Activated T-helper 17 cell treated with anti-CD3 and anti-CD28 coated beads, Interleukin-2, amount 50 U/mL, for 72 hours (primary cell): Measurements from ENCODE around the gene MAST4. TPM values are rescaled to one million over a fixed set of nuclear protein-coding genes. Genes with fewer than 3 reads are reported as not detected.

Experiments used
- ATAC-seq: fragments of 150-1000 bp; cut with Tn5 transposase; replicated peaks from 2 replicates; pipeline ENCODE4 v1.10.0; 2021; ENCODE audit warnings: mild to moderate bottlenecking, moderate library complexity
- H3K27ac Mint-ChIP-seq: one replicate; pipeline ENCODE4 v1.8.0; 2022; ENCODE audit warnings: mixed read lengths
- H3K27me3 Mint-ChIP-seq: one replicate; pipeline ENCODE4 v1.8.0; 2022; ENCODE audit warnings: mixed read lengths
- H3K36me3 Mint-ChIP-seq: one replicate; pipeline ENCODE4 v1.8.0; 2022; ENCODE audit warnings: low read depth, mild to moderate bottlenecking, mixed read lengths
- H3K4me1 Mint-ChIP-seq: one replicate; pipeline ENCODE4 v1.8.0; 2022; ENCODE audit warnings: mixed read lengths
- H3K4me3 Mint-ChIP-seq: one replicate; pipeline ENCODE4 v1.8.0; 2022; ENCODE audit warnings: mild to moderate bottlenecking, mixed read lengths
- H3K9me3 Mint-ChIP-seq: one replicate; pipeline ENCODE4 v1.8.0; 2022; ENCODE audit warnings: mixed read lengths
- total RNA-seq, 2 donors: library from RNA; stranded (reverse); gene quantifications; one replicate each; pipeline ENCODE4 v1.2.3, GENCODE V29; 2022

MAST4 gene
- total RNA-seq, 2 donors from 2014 or later = 42.1 to 103 TPM

DNA sequence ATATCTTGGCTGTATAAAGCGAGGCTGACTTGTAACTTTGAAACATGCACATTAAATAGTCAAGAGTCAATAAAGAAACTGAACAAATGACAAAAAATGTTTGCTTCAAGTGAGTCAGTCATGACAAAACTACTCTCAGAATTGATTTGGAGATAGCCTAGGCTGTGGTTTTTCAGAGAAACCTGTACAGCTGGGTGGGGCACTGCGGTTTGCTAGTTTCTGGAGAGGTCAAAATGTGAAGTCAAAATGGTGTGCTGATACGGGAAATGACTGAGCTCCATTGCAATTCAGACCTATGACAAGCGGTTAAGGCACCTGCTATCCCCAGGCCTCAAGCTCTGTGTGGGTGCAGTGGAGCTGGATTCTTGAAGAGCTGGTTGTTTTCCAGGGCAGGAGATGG, 610.7 kb downstream of the MAST4 start:
- Mint-ChIP-seq H3K9me3 (no peaks in the 10 kb centered on the region), H3K4me1 (peaks cover 58% of the 10 kb centered on the region), H3K27ac (peak overlapping the region; percentile 84), H3K27me3 (no peaks in the 10 kb centered on the region), H3K4me3 (peak overlapping the region; percentile 70), H3K36me3 (peaks cover 6% of the 10 kb centered on the region)
- ATAC-seq = peak; percentile 88

DNA sequence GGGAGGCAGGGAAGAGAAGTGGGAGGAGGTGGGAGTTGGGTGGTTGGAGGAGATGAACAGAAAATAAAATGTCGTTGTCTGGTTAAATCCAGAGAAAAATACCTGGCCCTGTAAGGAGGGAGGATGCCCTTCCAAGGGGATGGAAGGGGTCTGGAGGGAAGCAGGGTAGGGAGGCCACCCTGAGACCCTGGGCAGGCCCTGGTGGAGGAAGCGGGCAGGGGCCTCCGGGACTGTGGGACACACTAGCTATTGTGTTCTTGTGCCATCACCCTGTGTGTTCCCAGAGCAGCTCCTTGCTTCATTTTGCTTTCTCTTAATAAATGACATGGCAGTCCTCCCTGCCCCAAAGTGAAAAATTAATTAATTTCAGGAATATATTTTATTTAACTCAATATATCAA, 612.2 kb downstream of the MAST4 start:
- Mint-ChIP-seq H3K36me3 (peaks cover 6% of the 10 kb centered on the region), H3K4me3 (peak overlapping the region; percentile 70), H3K27ac (peak overlapping the region; percentile 84), H3K9me3 (no peaks in the 10 kb centered on the region), H3K4me1 (peaks cover 48% of the 10 kb centered on the region), H3K27me3 (no peaks in the 10 kb centered on the region)
- ATAC-seq = no peak

DNA sequence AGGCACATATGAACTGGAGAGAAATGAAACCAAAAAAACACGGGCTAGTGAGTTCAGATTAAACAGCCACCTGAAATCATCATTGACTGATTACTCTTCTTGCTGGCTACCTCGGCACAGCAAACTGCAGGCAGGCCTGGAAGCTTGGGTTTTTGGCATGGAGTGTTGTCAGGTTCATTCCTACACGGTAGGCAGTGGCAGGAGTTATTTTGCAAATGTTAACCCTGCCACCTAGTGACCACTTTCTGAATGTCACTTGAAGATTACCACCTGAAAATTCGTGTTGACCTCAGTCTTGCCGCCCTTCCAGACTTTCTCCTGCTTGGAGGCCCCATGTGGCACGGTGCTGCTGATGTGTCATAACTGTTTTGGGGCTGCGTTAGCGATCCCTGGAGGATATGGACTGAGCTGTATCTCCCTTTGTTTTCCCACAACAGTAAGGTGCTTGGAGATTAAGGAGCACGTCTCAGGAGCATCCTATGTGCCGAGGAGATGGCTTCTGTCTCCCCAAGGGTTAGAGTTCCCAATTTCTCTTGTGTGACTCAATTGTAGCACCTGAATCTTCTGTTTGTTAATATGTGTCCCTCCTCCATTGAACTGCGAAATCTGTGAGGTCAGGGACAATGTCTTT, 613.1 kb downstream of the MAST4 start:
- H3K27me3 Mint-ChIP-seq = no peaks in the 10 kb centered on the region
- H3K36me3 Mint-ChIP-seq = peaks cover 6% of the 10 kb centered on the region
- H3K9me3 Mint-ChIP-seq = no peaks in the 10 kb centered on the region
- H3K4me3 Mint-ChIP-seq = peak overlapping the region; percentile 50
- peak; percentile 35 for ATAC-seq
- H3K4me1 Mint-ChIP-seq = peaks cover 47% of the 10 kb centered on the region
- H3K27ac Mint-ChIP-seq = peak overlapping the region; percentile 64

DNA sequence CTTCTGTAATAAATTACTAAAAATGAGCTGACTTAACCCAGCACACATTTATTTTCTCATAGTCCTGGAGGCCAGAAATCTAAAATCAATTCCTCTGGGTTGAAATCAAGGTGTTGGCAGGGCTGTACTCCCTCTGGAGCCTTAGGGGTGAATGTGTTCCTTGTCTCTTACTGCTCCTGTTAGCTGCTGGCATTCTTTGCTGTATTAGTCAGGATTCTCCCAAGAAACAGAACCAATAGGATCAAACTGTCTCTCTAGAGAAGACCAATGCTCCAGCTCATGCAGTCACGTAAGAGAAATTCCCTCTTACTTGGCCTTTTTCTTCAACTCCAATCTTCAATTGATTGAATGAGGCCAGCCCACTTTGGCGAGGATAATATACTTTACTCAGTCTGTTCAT, 615.7 kb downstream of the MAST4 start:
- Mint-ChIP-seq H3K36me3 (peaks cover 3% of the 10 kb centered on the region), H3K27me3 (no peaks in the 10 kb centered on the region), H3K27ac (no peak overlapping the region), H3K4me1 (peaks cover 46% of the 10 kb centered on the region), H3K9me3 (no peaks in the 10 kb centered on the region), H3K4me3 (no peak overlapping the region)
- ATAC-seq = no peak

DNA sequence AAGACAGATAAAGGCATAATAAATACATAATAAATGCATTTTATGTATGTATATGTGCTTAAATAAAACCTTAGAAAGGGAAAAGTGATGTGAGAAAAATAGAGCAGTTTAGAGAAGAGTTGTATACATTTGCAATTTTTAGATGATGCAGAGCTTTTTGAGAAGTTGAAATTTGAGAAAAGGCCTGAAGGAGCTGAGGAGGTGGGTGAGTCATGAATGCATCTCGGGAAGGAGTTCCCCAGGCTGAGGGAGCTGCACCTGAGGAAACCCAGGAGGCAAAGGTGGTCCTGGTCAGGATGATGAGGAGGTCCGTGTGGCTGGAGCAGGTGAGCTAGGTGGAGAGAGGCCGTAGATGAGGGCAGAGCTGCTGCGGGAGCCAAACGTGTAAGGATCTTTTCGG, 617.8 kb downstream of the MAST4 start:
- peak overlapping the region; percentile 65 for H3K27ac Mint-ChIP-seq
- peak overlapping the region; percentile 30 for H3K4me3 Mint-ChIP-seq
- H3K36me3 Mint-ChIP-seq = no peaks in the 10 kb centered on the region
- H3K4me1 Mint-ChIP-seq = peaks cover 51% of the 10 kb centered on the region
- no peaks in the 10 kb centered on the region for H3K27me3 Mint-ChIP-seq
- no peaks in the 10 kb centered on the region for H3K9me3 Mint-ChIP-seq
- ATAC-seq = no peak

DNA sequence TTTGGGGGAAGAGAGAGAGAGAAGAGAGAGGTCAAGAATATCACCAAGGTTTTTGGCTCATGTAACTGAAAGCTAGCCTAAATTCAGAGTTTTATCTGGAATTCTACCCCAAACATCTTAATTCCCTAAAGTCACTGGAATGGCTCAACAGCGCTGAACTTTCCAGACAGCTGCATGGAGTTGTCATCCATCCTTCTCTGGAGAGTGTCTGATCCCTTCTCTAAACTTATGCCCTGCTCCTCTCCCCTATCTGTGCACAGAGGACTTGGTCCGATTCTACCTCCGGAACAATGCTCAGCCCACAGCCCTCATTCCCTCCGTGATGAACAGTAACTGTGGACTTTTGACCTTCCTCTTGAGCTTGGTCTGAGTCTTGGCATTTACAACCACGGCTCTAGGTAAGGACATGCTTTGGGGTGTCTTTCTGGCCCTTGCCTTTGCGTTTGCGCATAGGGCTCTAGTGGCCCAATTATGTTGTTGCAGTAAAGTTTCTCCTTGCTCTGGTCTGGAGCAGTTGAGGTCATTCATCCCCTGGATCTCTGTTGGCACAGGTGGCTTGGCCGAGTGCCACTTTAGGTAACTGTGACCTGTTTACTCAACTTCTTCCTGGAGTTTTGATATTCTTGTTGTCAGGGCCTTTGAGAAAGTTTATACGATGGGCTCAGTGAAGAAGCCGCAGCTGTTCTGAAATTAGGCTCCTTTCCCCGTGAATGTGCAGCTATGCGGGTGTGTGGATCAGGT, 618.7 kb downstream of the MAST4 start:
- no peak for ATAC-seq
- Mint-ChIP-seq H3K27ac (peak overlapping the region; percentile 94), H3K27me3 (no peaks in the 10 kb centered on the region), H3K9me3 (no peaks in the 10 kb centered on the region), H3K4me1 (peaks cover 47% of the 10 kb centered on the region), H3K4me3 (peak overlapping the region; percentile 91), H3K36me3 (no peaks in the 10 kb centered on the region)

DNA sequence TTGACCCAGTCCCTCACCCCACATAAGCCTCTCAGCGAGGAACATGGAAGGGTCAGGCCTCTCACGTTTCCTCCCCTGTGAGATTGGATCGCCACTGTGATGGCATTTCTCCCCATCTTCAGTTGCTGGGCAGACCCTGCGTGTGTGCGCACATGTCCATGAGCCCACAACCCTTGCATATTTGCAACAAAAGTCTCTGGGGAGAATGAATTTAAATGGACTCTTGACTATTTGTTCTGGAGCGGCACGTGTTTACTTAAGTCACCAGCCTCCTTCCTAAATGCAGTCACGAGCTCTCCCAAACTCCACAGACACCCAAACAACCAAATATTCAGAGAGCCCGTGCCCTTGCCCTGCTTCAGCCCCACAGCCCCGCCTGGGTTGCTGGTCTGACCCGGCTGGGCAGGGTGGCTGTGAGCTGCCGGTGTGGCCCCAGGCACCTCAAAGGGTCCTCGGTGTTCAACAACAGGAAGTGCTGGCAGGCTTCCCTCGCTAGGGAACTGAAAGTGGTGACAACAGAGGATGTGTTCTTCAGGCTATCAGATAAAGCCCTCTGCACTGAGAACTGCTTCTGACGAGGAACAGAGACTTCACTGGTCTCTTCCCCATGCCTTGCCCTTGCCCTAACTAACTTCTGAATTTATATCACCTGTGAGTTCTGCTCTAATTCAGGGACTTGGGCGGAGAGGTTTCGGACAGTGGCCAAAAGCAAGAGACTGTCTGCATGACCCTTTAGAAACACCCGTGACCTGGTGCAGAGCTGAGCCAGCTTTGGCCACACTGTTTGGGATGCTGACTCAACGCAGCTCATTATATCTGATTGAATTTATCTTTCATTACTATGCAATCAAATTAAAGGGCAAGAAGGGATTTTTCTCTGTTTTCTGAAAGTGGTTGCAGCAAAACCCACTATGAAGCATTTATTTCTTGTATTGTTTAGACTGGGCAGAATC, 619.6 kb downstream of the MAST4 start:
- no peaks in the 10 kb centered on the region for H3K36me3 Mint-ChIP-seq
- no peaks in the 10 kb centered on the region for H3K27me3 Mint-ChIP-seq
- peak overlapping the region; percentile 91 for H3K4me3 Mint-ChIP-seq
- H3K9me3 Mint-ChIP-seq = no peaks in the 10 kb centered on the region
- ATAC-seq = peak; percentile 95
- peak overlapping the region; percentile 94 for H3K27ac Mint-ChIP-seq
- peaks cover 49% of the 10 kb centered on the region for H3K4me1 Mint-ChIP-seq

DNA sequence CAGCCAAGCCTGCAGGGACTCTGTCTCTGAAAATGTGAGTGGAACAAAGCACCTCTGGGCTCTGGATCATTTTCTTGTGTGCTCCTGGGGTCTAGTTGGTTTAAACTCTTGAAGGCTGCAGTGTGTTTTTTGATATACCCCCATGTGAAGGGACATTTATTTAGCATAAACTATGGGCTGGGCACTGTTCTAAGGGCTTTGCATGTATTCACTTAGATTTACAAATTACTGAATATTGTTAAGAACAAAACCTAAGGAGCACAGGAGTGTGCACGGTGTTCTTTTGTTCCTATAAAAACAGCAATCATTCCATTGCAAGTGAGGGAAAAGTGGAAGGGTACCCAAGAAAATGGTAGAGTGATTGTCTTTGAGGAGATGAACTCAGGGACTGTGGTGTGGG, 620.4 kb downstream of the MAST4 start:
- H3K4me3 Mint-ChIP-seq = peak overlapping the region; percentile 91

More for the DNA sequence above, 620.4 kb downstream of the MAST4 start:
- ATAC-seq = no peak
- H3K4me1 Mint-ChIP-seq = peaks cover 53% of the 10 kb centered on the region
- peak overlapping the region; percentile 94 for H3K27ac Mint-ChIP-seq
- H3K27me3 Mint-ChIP-seq = no peaks in the 10 kb centered on the region
- no peaks in the 10 kb centered on the region for H3K9me3 Mint-ChIP-seq
- H3K36me3 Mint-ChIP-seq = no peaks in the 10 kb centered on the region
